ENCODE measurements around the gene SLC15A4. TPM values are rescaled to one million over a fixed set of nuclear protein-coding genes. Genes with fewer than 3 reads are reported as not detected.
"Not testable (repeated sequence)": the region's sequence is repeated elsewhere in the genome, so short reads cannot be mapped to it uniquely, and the experiment has no call there.

The SLC15A4 gene
- total RNA-seq, 1 donor from 2014 or later, result 11.9 TPM

DNA sequence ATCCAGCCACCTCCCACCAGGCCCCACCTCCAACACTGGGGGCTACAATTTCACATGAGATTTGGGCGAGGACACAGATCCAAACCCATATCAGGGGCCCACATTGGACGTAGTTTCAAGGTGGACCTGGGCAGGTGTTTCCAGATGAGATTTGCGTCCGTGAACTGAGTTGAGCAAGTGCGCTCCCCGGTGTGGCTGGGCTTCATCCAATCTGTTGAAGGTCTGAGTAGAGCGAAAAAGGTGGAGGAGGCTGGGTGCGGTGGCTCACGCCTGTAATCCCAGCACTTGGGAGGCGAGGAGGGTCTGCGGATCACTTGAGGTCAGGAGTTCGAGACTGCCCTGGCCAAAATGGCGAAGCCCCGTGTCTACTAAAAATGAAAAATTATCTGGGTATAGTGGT lies 24.6 kb upstream of the SLC15A4 start:
- no peaks in the 10 kb centered on the region for H3K9me3 ChIP-seq (ENCODE audit: insufficient read depth, low read depth, low read length)
- H3K36me3 Mint-ChIP-seq (ENCODE audit: low read depth, unreplicated experiment), result no peaks in the 10 kb centered on the region
- no peak overlapping the region for H3K27ac Mint-ChIP-seq (ENCODE audit: unreplicated experiment)

DNA sequence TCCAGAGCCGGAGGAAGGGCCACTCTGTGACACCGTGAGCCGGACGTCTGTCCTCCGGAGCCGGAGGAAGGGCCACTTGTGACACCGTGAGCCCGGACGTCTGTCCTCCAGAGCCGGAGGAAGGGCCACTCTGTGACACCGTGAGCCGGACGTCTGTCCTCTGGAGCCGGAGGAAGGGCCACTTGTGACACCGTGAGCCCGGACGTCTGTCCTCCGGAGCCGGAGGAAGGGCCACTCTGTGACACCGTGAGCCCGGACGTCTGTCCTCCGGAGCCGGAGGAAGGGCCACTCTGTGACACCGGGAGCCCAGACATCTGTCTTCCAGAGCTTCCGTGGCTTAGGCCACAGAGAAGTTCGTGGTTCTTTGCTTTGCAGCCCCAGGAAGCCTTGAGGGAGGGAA lies 22.9 kb upstream of the SLC15A4 start:
- H3K27ac ChIP-seq (ENCODE audit: low read depth, low read length); H3K4me1 ChIP-seq (ENCODE audit: insufficient read depth, low read length); H3K27ac Mint-ChIP-seq (ENCODE audit: unreplicated experiment); H3K4me3 ChIP-seq (ENCODE audit: insufficient read depth, low read depth, low read length); H2AFZ ChIP-seq (ENCODE audit: low read depth, low read length); H3K9me3 ChIP-seq (ENCODE audit: insufficient read depth, low read depth, low read length); H3K9ac ChIP-seq (ENCODE audit: low read length); H3K79me2 ChIP-seq (ENCODE audit: insufficient read depth, low read length); DNase-seq (ENCODE audit: low read depth); H3K4me2 ChIP-seq (ENCODE audit: low read length); H3K4me3 Mint-ChIP-seq (ENCODE audit: unreplicated experiment); H4K20me1 ChIP-seq (ENCODE audit: insufficient read depth, low read length); H3K27me3 Mint-ChIP-seq (ENCODE audit: low read depth, unreplicated experiment); H3K36me3 ChIP-seq (ENCODE audit: insufficient read depth, low read length); H3K27me3 ChIP-seq (ENCODE audit: insufficient read depth, low read length); H3K9me3 Mint-ChIP-seq (ENCODE audit: unreplicated experiment); H3K36me3 Mint-ChIP-seq (ENCODE audit: low read depth, unreplicated experiment); FAIRE-seq; H3K4me1 Mint-ChIP-seq (ENCODE audit: low read depth, unreplicated experiment): not testable (repeated sequence)

More for the DNA sequence above, 24.6 kb upstream of the SLC15A4 start:
- H2AFZ ChIP-seq (ENCODE audit: low read depth, low read length), result no peak overlapping the region
- H3K79me2 ChIP-seq (ENCODE audit: insufficient read depth, low read length), result no peaks in the 10 kb centered on the region
- DNase-seq (ENCODE audit: low read depth) (no peak), FAIRE-seq (no peak)
- H3K27me3 ChIP-seq (ENCODE audit: insufficient read depth, low read length), result no peaks in the 10 kb centered on the region
- no peaks in the 10 kb centered on the region for H4K20me1 ChIP-seq (ENCODE audit: insufficient read depth, low read length)
- Mint-ChIP-seq H3K27me3 (ENCODE audit: low read depth, unreplicated experiment) (peaks cover 10% of the 10 kb centered on the region), H3K4me1 (ENCODE audit: low read depth, unreplicated experiment) (no peaks in the 10 kb centered on the region), H3K9me3 (ENCODE audit: unreplicated experiment) (no peaks in the 10 kb centered on the region), H3K4me3 (ENCODE audit: unreplicated experiment) (no peak overlapping the region)
- no peak overlapping the region for H3K4me2 ChIP-seq (ENCODE audit: low read length)
- H3K27ac ChIP-seq (ENCODE audit: low read depth, low read length), result no peak overlapping the region
- TF ChIP-seq CTCF (IDR thresholded peaks at IDR 0.05; ENCODE audit: insufficient read depth, low read depth, low read length) (no peak), EZH2 (IDR thresholded peaks at IDR 0.05; ENCODE audit: insufficient read depth, low read length) (no peak)
- H3K4me1 ChIP-seq (ENCODE audit: insufficient read depth, low read length), result no peaks in the 10 kb centered on the region
- H3K4me3 ChIP-seq (ENCODE audit: insufficient read depth, low read depth, low read length), result no peak overlapping the region
- no peaks in the 10 kb centered on the region for H3K36me3 ChIP-seq (ENCODE audit: insufficient read depth, low read length)
- H3K9ac ChIP-seq (ENCODE audit: low read length), result no peak overlapping the region

DNA sequence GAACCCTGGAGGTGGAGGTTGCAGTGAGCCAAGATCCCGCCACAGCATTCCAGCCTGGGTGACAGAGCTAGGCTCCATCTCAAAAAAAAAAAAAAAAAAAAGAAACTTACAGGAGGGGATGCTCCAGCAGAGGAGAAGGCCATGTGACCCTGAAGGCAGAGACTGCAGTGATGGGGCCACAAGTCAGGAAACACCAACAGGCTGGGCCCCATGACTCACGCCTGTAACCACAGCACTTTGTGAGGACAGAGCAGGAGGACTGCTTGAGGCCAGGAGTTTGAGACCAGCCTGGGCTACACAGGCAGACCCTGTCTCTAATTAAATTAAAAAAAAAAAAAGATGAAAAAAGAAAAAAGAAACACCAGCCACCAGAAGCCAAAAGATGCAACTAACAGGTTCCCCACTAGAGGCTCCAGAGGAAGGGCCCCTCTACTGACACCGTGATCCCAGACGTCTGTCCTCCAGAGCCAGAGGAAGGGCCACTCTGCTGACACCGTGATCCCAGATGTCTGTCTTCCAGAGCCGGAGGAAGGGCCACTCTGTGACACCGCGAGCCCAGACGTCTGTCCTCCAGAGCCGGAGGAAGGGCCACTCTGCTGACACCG lies 20.4 kb upstream of the SLC15A4 start:
- no peaks in the 10 kb centered on the region for H3K4me1 ChIP-seq (ENCODE audit: insufficient read depth, low read length)
- H2AFZ ChIP-seq (ENCODE audit: low read depth, low read length), result no peak overlapping the region
- H3K4me2 ChIP-seq (ENCODE audit: low read length), result no peak overlapping the region
- DNase-seq (ENCODE audit: low read depth) (no peak), FAIRE-seq (no peak)
- no peaks in the 10 kb centered on the region for H3K9me3 Mint-ChIP-seq (ENCODE audit: unreplicated experiment)
- H3K36me3 Mint-ChIP-seq (ENCODE audit: low read depth, unreplicated experiment), result no peaks in the 10 kb centered on the region
- no peak overlapping the region for H3K27ac Mint-ChIP-seq (ENCODE audit: unreplicated experiment)
- no peaks in the 10 kb centered on the region for H3K79me2 ChIP-seq (ENCODE audit: insufficient read depth, low read length)
- H4K20me1 ChIP-seq (ENCODE audit: insufficient read depth, low read length), result no peaks in the 10 kb centered on the region
- no peak overlapping the region for H3K9ac ChIP-seq (ENCODE audit: low read length)
- H3K27me3 Mint-ChIP-seq (ENCODE audit: low read depth, unreplicated experiment), result no peaks in the 10 kb centered on the region
- no peak overlapping the region for H3K27ac ChIP-seq (ENCODE audit: low read depth, low read length)
- H3K9me3 ChIP-seq (ENCODE audit: insufficient read depth, low read depth, low read length), result no peaks in the 10 kb centered on the region
- TF ChIP-seq EZH2 (IDR thresholded peaks at IDR 0.05; ENCODE audit: insufficient read depth, low read length) (no peak), CTCF (IDR thresholded peaks at IDR 0.05; ENCODE audit: insufficient read depth, low read depth, low read length) (no peak)
- H3K4me3 ChIP-seq (ENCODE audit: insufficient read depth, low read depth, low read length), result no peak overlapping the region
- H3K36me3 ChIP-seq (ENCODE audit: insufficient read depth, low read length), result no peaks in the 10 kb centered on the region
- H3K4me3 Mint-ChIP-seq (ENCODE audit: unreplicated experiment), result no peak overlapping the region
- H3K27me3 ChIP-seq (ENCODE audit: insufficient read depth, low read length), result no peaks in the 10 kb centered on the region
- H3K4me1 Mint-ChIP-seq (ENCODE audit: low read depth, unreplicated experiment), result no peaks in the 10 kb centered on the region

Measured in astrocyte (in vitro differentiated cells and primary cell).